GM13977 (cell line): ENCODE results near the gene CACNB1.

Experiments
- DNase-seq: peaks from one replicate; pipeline ENCODE4 v3.0.0; 2012; ENCODE audit warnings: low spot score
- in situ Hi-C: fragments of 300-500 bp; cut with MboI; formaldehyde crosslinking; loops from one replicate; pipeline ENCODE4 v1.12.0; 2022; ENCODE audit warnings: low sequenced_read_pairs, low pct_unique_long_range_greater_than_20kb, mixed read lengths, inconsistent platforms; ENCODE audit not compliant: unreplicated experiment
- TF ChIP-seq, protein P1 (sequence below): IDR thresholded peaks from 2 replicates; pipeline ENCODE4 v1.5.1; 2012; ENCODE audit warnings: mild to moderate bottlenecking, control low read depth; ENCODE audit not compliant: insufficient read depth; ENCODE audit errors: extremely low read depth, missing control alignments

Gene CACNB1

DNA sequence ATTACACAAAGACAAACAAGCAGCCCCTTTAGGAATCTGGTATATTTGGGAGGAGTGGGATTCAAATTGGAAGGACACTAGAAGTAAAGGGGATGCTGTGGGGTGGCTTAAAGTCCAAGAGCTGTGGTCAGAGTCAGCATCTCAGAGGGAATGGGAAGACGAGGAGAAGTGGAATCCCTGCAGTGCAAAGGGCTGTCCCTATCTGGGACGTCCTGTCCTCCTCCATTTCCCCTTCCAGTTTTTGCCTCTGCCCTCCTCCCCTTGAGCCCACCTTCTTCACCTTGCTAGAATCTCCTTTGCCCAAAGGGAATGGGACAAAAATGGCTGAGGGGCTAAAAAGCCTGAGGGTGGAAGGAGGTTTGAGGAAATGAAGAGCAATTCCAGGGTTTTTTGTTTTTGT, 41.8 kb downstream of the CACNB1 start:
- in situ Hi-C loops = loop anchor here (10.0 kb wide), 1 partner anchor 171 kb away; no protein-coding TSS in a partner anchor
- TF ChIP-seq, protein P1, sequence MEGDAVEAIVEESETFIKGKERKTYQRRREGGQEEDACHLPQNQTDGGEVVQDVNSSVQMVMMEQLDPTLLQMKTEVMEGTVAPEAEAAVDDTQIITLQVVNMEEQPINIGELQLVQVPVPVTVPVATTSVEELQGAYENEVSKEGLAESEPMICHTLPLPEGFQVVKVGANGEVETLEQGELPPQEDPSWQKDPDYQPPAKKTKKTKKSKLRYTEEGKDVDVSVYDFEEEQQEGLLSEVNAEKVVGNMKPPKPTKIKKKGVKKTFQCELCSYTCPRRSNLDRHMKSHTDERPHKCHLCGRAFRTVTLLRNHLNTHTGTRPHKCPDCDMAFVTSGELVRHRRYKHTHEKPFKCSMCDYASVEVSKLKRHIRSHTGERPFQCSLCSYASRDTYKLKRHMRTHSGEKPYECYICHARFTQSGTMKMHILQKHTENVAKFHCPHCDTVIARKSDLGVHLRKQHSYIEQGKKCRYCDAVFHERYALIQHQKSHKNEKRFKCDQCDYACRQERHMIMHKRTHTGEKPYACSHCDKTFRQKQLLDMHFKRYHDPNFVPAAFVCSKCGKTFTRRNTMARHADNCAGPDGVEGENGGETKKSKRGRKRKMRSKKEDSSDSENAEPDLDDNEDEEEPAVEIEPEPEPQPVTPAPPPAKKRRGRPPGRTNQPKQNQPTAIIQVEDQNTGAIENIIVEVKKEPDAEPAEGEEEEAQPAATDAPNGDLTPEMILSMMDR = no peak
- DNase-seq = no peak

DNA sequence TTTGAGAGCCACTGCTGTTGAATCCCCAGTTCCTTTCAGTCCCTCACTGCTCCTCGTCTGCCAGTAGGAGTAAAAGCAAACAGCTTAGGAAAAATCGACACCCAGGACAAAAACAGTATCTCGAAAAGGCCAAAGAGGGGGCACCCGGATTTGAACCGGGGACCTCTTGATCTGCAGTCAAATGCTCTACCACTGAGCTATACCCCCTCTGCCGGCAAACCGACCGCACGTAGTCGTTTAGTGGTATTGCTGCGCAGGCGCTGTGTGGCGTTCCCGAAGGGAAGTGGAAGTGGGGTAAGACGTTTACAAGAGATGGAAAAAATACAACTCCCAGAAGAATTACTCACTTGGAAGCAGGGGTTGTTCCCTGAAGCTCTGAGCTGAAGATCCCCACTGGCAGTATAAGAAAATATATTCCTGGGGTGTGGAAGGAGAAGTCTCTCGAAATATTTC, 43.8 kb downstream of the CACNB1 start:
- in situ Hi-C loops = loop anchor here (10.0 kb wide), 1 partner anchor 169 kb away; no protein-coding TSS in a partner anchor
- TF ChIP-seq, protein P1 = peak; percentile 12

DNA sequence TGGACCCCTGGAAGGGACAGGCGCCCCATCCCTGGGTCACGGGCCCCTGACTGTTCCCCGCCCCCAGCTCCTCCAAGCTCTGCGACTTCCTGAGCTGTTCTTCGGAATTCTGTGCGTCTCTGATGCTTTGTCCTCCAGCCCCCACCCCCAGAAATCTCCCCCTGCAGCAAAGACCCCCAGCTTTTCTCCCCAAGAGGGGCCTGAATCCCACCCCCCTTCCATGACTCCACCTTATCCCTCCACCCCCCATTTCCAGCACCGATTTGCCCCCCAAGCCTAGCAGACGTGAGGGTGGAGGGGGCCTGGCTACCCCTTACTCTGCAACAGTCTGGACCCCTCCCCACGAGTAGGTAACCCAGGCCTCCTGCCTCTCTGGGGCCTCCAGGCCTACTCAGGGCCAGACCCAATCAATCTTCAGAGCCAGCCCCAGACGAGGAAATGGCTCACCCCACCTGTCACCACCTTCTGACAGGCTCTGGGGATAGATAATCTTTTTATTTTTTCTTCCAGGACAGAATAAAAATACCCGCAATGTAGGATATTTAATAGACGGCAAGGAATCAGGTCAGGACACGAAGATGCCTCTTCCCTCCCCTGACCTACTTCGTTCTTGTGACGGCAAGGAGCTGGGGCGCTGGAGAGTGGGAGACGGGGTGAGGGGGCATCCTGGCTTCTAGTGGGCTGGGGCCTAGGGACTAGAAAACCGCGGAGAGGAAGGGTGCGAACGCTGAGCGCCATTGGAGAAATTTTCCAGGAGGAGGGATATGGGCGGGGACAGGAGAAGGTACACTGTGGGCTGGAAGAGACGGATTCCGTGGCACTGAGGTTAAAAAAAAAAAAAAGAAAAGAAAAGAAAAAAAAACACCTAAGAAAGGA, 45.3 kb downstream of the CACNB1 start:
- TF ChIP-seq, protein P1 = no peak
- in situ Hi-C loops = loop anchor here (10.0 kb wide), 1 partner anchor 167 kb away; no protein-coding TSS in a partner anchor
- DNase-seq = no peak

More for the DNA sequence above, 43.8 kb downstream of the CACNB1 start:
- peak; percentile 80 for DNase-seq

DNA sequence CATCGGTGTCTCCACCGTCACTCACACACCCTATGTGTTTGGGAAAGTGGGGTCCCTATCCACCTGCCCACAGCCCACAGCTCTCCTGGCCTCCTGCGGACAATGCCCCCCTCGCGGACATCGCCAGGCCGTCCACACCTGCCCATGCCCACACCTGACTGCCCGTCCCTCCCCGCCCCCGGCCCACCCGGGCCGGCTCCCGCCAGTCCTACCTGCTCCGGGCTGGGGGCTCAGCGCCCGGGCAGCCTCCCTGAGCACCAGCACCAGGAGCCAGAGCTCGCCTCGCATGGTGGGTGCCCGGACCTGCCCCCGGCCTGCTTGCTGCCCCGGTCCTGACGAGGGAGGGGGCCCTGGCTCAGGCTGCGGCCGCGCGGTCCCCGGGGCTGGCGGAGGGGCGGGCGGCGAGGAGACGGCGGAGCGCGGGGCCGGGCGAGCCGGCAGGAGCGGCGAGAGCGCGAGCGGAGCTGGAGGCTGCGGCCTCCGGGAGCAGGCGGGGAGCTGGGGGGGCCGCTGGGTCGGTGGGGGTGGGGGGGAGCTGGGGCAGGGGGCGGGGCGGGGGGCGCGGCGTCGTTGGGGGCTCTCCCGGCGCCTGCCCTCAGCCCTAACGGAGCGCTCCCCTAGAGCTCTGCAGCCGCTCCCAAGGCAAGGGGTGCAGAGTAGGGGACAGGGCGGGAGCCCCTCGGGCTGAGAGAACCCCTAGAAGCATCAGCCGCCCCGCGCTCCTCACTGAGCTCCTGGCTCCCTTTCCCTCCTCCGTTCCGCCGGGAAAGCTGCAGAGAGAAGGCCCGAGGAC, 46.1 kb downstream of the CACNB1 start, which contains the start of gene PLXDC1:
Gene PLXDC1 (minus strand): TSS at position 488 of the 793 bp plus-strand sequence. CDS start 200 bp downstream, at position 288.
- in situ Hi-C loops = loop anchor here (10.0 kb wide), 1 partner anchor 167 kb away; no protein-coding TSS in a partner anchor
- peak; percentile 46 for DNase-seq
- TF ChIP-seq, protein P1 = no peak

DNA sequence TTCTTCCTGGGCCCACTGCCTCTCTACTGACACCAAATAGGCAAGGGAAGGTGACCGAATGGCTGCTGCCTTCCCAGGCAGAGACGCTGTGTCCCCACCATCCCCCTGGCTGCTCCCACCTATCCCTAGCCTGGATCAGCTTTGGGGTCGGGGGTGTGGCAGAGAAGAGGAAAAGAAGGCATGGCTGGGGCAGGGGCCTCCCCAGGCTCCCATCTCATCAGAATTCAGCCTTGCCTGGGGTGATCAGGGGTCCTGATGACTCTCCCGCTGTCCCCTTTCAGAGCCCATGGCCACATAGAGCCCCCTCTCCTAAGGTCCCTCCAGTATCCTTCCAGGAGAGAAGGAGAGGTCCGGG, 46.7 kb downstream of the CACNB1 start:
- TF ChIP-seq, protein P1 = no peak
- no peak for DNase-seq
- in situ Hi-C loops = loop anchor here (10.0 kb wide), 1 partner anchor 166 kb away; no protein-coding TSS in a partner anchor

DNA sequence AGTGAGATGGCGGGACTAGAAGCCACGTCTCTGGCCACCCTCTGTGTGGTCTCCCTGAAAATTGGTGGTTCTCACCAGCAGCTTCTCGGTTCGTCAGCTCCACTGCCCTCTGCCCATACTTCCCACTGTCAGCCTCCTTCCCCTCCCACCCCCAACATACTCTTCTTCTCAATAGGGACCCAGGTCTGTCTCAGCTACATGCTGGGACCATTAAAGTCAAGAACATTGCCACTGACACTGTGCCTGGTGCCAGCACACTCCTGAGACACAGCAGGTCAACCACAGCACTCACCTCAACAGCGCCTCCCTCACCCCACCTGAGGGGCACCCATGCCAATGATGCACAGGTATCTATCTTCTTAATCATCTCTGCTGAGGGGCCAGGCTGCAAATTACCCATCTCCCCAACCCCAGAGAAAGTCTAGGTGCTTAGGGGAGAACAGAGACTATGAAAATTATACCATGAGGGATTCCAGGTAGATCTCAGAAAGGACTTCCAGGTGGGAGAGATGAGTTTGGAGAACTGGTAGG, 47.3 kb downstream of the CACNB1 start:
- TF ChIP-seq, protein P1 = no peak
- no peak for DNase-seq
- in situ Hi-C loops = loop anchor here (10.0 kb wide), 1 partner anchor 165 kb away; no protein-coding TSS in a partner anchor
